AG04450 (cell line): Measurements from ENCODE around the gene CX3CL1. TPM values are rescaled to one million over a fixed set of nuclear protein-coding genes. Genes with fewer than 3 reads are reported as not detected.

ENCODE experiments used
- CTCF ChIA-PET: fragments of 300-600, 350-600 bp; formaldehyde crosslinking; extraction: SDS; loops from one replicate; lab custom pipeline; 2022; ENCODE audit warnings: antibody characterized with exemption, inconsistent platforms; lab: Charles Lee
- POLR2A ChIA-PET: fragments of 350-600 bp; formaldehyde crosslinking; extraction: SDS; loops from one replicate; lab custom pipeline; 2021; ENCODE audit warnings: antibody characterized with exemption, inconsistent platforms; lab: Yijun Ruan, JAX
- DNase-seq: peaks from one replicate; pipeline ENCODE4 v3.0.0-alpha.2; 2011; ENCODE audit warnings: low read depth, low spot score
- H3K27ac ChIP-seq: one replicate; pipeline ENCODE4 v1.5.1; 2012; ENCODE audit warnings: low read depth, low read length, control low read depth
- H3K27me3 ChIP-seq: one replicate; pipeline ENCODE4 v1.6.0; 2012; ENCODE audit warnings: low read length; ENCODE audit not compliant: control insufficient read depth, insufficient read depth
- H3K4me3 ChIP-seq: 2 replicates; pipeline ENCODE4 v1.5.1; 2011; ENCODE audit warnings: mild to moderate bottlenecking, low read depth, low read length, control low read depth
- H3K9me3 ChIP-seq: 2 replicates; pipeline ENCODE4 v1.5.1; 2012; ENCODE audit warnings: low read length; ENCODE audit not compliant: control insufficient read depth, insufficient read depth
- CTCF ChIP-seq: IDR thresholded peaks from 2 replicates; pipeline ENCODE4 v1.5.1; 2011; ENCODE audit warnings: low read depth, low read length, control low read depth, inconsistent platforms
- polyA plus RNA-seq: library from polyadenylated mRNA; depleted of rRNA; stranded (reverse); fragments of >200 nt; gene quantifications from 2 replicates; pipeline ENCODE4 v1.2.3, GENCODE V29; 2011

Gene CX3CL1
- polyA plus RNA-seq, 1 experiment, result 0.48 TPM

- H3K4me3 ChIP-seq, result no peak overlapping the region
- DNase-seq, result peak; percentile 79
- no peak for TF ChIP-seq CTCF
- no peaks in the 10 kb centered on the region; the same call in 1 of the 2 replicates for H3K9me3 ChIP-seq
- ChIA-PET POLR2A (no interaction called here), CTCF (interaction anchor here (0.6 to 1.7 kb wide), 4 partner anchors 40 to 88 kb away, joined by 3 to 6 read pairs (median 4); partner anchors contain the start of gene POLR2C)
- H3K27me3 ChIP-seq, result peaks cover 10% of the 10 kb centered on the region
- peak overlapping the region; percentile 75 for H3K27ac ChIP-seq
Observed at GRCh38 chr16:57377080-57377841, 5.0 kb downstream of the CX3CL1 start.

- ChIA-PET CTCF (no interaction called here), POLR2A (no interaction called here)
- no peaks in the 10 kb centered on the region for H3K9me3 ChIP-seq
- peaks cover 6% of the 10 kb centered on the region for H3K27me3 ChIP-seq
- DNase-seq, result no peak
- no peak overlapping the region for H3K27ac ChIP-seq
- H3K4me3 ChIP-seq, result no peak overlapping the region
- no peak for TF ChIP-seq CTCF
Observed at GRCh38 chr16:57379579-57379978, 7.3 kb downstream of the CX3CL1 start.

- Histone ChIP-seq H3K27me3 (peaks cover 11% of the 10 kb centered on the region), H3K27ac (no peak overlapping the region), H3K9me3 (no peaks in the 10 kb centered on the region), H3K4me3 (no peak overlapping the region)
- TF ChIP-seq CTCF, result no peak
- CTCF ChIA-PET, result interaction anchor here (0.7 kb wide), 1 partner anchor 36 kb away, joined by 3 read pairs; no protein-coding TSS in a partner anchor
- no peak for DNase-seq
- POLR2A ChIA-PET, result interaction anchor here (0.6 kb wide), 1 partner anchor 70 kb away, joined by 4 read pairs; no protein-coding TSS in a partner anchor
Observed at GRCh38 chr16:57380671-57381462, 8.6 kb downstream of the CX3CL1 start.

DNA sequence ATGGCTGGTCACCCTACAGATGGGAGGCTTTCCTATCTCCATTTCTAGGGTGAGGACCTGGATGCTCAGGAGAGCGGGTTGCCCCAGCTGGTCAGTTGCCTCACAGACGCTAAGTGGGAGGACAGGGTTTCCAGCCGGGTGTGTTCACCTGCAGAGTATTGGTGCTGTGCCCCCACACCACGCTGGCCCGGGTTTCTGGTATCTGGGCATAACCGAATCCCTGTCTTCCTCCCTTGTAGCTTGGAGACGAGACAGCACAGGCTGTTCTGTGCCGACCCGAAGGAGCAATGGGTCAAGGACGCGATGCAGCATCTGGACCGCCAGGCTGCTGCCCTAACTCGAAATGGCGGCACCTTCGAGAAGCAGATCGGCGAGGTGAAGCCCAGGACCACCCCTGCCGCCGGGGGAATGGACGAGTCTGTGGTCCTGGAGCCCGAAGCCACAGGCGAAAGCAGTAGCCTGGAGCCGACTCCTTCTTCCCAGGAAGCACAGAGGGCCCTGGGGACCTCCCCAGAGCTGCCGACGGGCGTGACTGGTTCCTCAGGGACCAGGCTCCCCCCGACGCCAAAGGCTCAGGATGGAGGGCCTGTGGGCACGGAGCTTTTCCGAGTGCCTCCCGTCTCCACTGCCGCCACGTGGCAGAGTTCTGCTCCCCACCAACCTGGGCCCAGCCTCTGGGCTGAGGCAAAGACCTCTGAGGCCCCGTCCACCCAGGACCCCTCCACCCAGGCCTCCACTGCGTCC, 9.7 kb downstream of the CX3CL1 start:
- POLR2A ChIA-PET, result no interaction called here
- no peak for TF ChIP-seq CTCF
- Histone ChIP-seq H3K27ac (no peak overlapping the region), H3K4me3 (no peak overlapping the region), H3K9me3 (no peaks in the 10 kb centered on the region), H3K27me3 (peaks cover 17% of the 10 kb centered on the region)
- DNase-seq, result no peak
- CTCF ChIA-PET, result interaction anchor here (0.7 kb wide), 1 partner anchor 34 kb away, joined by 3 read pairs; no protein-coding TSS in a partner anchor
